Body of pancreas (tissue), 4 donors: ENCODE results near the gene RTP4. TPM values are rescaled to one million over a fixed set of nuclear protein-coding genes. Genes with fewer than 3 reads are reported as not detected.

Source experiments
- ATAC-seq: fragments of 150-250 bp; one replicate; pipeline ENCODE4 v1.9.1; 2016
- DNase-seq, 4 donors: peaks; one replicate each; pipeline ENCODE4 v3.0.0-alpha.2; 2019
- H3K27ac ChIP-seq, 4 donors: fragments of 200-600 bp; sonication (generic); 1 replicate in 3 of 4; 2 replicates in 1 of 4; pipeline versions ENCODE4 v1.5.1 to v1.6.1; 2016 to 2019; ENCODE audit warnings: mild to moderate bottlenecking in 1 of 4, mixed read lengths in 1 of 4, moderate library complexity in 1 of 4
- H3K27me3 ChIP-seq, 2 donors: fragments of 200-600 bp; sonication (generic); one replicate each; pipeline ENCODE4 v1.6.0; 2016; ENCODE audit warnings: mild to moderate bottlenecking in 1 of 2
- H3K36me3 ChIP-seq, 2 donors: fragments of 200-600 bp; sonication (generic); replicated peaks in 1 of 2; 2 replicates each; pipeline ENCODE4 v1.5.1; 2016; ENCODE audit warnings: low read depth in 2 of 2; ENCODE audit not compliant: insufficient read depth in 1 of 2
- H3K4me1 ChIP-seq: fragments of 200-600 bp; sonication (generic); one replicate; pipeline ENCODE4 v1.6.0; 2016
- H3K4me3 ChIP-seq, 2 donors: fragments of 200-600 bp; sonication (generic); 1 replicate in 1 of 2; 2 replicates in 1 of 2; pipeline ENCODE4 v1.5.1; 2016 to 2019
- H3K9me3 ChIP-seq, 3 donors: fragments of 200-600 bp; sonication (generic); 1 replicate in 2 of 3; 2 replicates in 1 of 3; pipeline ENCODE4 v1.5.1; 2016
- POLR2A ChIP-seq, 3 donors: fragments of 450-650 bp; IDR thresholded peaks; one replicate each; pipeline ENCODE4 v1.6.1; 2016; ENCODE audit warnings: antibody characterized with exemption in 3 of 3, mild to moderate bottlenecking in 2 of 3
- WGBS, 2 donors: methylation state at CpG; one replicate each; pipeline ENCODE4 v1.1.5; 2017; 5-methylcytosine and 5-hydroxymethylcytosine counted together
- intact Hi-C: fragments of 100-400 bp; cut with DNase I; formaldehyde crosslinking; loops from one replicate; pipeline ENCODE4 v1.15.1; 2023
- total RNA-seq, 2 donors: library from RNA; depleted of rRNA; stranded (reverse); fragments of >200 nt; gene quantifications; one replicate each; pipeline ENCODE4 v1.1.0, GENCODE V29; 2016
- TF ChIP-seq, protein P1 (sequence below), 7 experiments: fragments of 450-650 bp in 4 of 7; fragments of 200-600 bp in 3 of 7; sonication (generic) in 3 of 7; IDR thresholded peaks; one replicate each; pipeline ENCODE4 v1.5.1; 2016 to 2019; ENCODE audit warnings: antibody characterized with exemption in 7 of 7

The RTP4 gene
- total RNA-seq, 2 donors from 2014 or later, result 2.0 to 3.6 TPM

DNA sequence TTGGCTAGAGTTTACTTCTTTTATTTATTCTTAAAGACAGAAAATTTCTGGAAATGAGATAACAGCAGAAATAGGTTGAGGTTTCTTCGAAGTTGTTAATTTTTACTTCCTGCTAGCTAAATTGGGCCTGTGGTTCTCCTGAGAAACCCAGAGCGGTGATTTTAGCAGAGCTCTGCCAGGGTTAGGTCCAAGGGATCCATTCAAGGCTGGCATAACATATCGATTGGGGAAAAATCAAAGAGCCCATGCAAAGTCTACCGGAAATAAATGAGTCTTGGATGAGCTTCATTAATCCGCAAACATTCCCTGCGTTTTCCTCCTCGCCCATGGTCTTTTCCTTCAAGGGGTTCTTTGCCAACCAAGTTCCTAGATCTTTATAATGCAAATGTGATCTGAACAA, 45.9 kb upstream of the RTP4 start:
- intact Hi-C loops, result loop anchor here (10.0 kb wide), 1 partner anchor 393 kb away; no protein-coding TSS in a partner anchor
- Histone ChIP-seq H3K36me3 (no peaks in the 10 kb centered on the region), H3K27me3 (no peaks in the 10 kb centered on the region), H3K4me3 (no peak overlapping the region), H3K27ac (no peak overlapping the region), H3K4me1 (peaks cover 7% of the 10 kb centered on the region), H3K9me3 (no peaks in the 10 kb centered on the region)
- WGBS, 2 donors, result 55 to 63% methylated on average over 7 of the region's 7 CpGs
- TF ChIP-seq, protein P1, sequence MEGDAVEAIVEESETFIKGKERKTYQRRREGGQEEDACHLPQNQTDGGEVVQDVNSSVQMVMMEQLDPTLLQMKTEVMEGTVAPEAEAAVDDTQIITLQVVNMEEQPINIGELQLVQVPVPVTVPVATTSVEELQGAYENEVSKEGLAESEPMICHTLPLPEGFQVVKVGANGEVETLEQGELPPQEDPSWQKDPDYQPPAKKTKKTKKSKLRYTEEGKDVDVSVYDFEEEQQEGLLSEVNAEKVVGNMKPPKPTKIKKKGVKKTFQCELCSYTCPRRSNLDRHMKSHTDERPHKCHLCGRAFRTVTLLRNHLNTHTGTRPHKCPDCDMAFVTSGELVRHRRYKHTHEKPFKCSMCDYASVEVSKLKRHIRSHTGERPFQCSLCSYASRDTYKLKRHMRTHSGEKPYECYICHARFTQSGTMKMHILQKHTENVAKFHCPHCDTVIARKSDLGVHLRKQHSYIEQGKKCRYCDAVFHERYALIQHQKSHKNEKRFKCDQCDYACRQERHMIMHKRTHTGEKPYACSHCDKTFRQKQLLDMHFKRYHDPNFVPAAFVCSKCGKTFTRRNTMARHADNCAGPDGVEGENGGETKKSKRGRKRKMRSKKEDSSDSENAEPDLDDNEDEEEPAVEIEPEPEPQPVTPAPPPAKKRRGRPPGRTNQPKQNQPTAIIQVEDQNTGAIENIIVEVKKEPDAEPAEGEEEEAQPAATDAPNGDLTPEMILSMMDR (IDR thresholded peaks at IDR 0.05), result no peak
- no peak for TF ChIP-seq POLR2A (IDR thresholded peaks at IDR 0.05)
- DNase-seq (no peak), ATAC-seq (no peak)

DNA sequence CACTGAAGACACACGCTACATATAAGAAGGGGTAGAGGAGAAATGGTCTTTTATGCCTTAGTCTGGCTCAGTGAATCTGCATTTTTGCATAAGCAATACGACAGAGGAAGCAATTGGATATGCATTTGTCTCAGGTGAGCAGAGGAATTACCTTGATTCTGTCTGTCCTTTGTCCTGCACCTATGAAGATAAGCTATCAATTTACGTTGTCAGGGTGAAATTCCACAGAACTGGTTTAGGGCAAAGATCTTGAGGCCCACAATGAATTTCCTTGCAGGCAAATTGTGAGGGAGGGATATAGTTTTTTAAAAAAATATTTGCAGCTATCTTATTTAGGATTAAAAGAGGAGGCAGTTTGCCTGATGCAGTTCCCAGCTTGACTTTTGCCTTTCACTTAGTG, 45.1 kb upstream of the RTP4 start:
- WGBS, 2 donors, result 42 to 46% methylated on average over 3 of the region's 3 CpGs
- Histone ChIP-seq H3K4me1 (peaks cover 7% of the 10 kb centered on the region), H3K9me3 (no peaks in the 10 kb centered on the region), H3K36me3 (no peaks in the 10 kb centered on the region), H3K27me3 (no peaks in the 10 kb centered on the region), H3K4me3 (no peak overlapping the region), H3K27ac (no peak overlapping the region)
- TF ChIP-seq, protein P1 (IDR thresholded peaks at IDR 0.05), result no peak
- no peak for TF ChIP-seq POLR2A (IDR thresholded peaks at IDR 0.05)
- DNase-seq (no peak), ATAC-seq (no peak)
- intact Hi-C loops, result loop anchor here (10.0 kb wide), 1 partner anchor 392 kb away; no protein-coding TSS in a partner anchor

DNA sequence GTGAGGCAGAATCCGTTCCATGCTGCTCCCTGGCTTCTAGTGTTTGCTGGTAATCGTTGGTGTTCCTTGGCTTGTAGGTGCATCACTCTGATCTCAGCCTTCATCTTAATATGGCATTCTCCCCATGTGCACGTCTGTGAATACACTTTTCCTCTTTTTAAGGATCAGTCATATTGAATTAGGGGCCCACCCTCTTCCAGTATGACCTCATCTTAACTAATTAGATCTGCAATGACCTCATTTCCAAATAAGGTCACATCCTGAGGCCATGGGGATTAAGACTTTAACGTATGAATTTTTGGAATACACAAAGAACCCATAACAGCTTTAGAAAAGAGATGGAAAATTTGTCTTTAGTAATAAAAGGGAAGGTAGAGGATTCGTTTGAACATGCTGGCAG, 42.6 kb upstream of the RTP4 start:
- Histone ChIP-seq H3K4me3 (no peak overlapping the region), H3K27me3 (no peaks in the 10 kb centered on the region), H3K9me3 (no peaks in the 10 kb centered on the region), H3K27ac (no peak overlapping the region), H3K4me1 (no peaks in the 10 kb centered on the region), H3K36me3 (no peaks in the 10 kb centered on the region)
- DNase-seq (no peak), ATAC-seq (no peak)
- 45 to 47% methylated on average over 5 of the region's 5 CpGs for WGBS, 2 donors
- TF ChIP-seq POLR2A (IDR thresholded peaks at IDR 0.05), result no peak
- TF ChIP-seq, protein P1 (IDR thresholded peaks at IDR 0.05), result no peak
- intact Hi-C loops, result loop anchor here (10.0 kb wide), 1 partner anchor 389 kb away; no protein-coding TSS in a partner anchor

DNA sequence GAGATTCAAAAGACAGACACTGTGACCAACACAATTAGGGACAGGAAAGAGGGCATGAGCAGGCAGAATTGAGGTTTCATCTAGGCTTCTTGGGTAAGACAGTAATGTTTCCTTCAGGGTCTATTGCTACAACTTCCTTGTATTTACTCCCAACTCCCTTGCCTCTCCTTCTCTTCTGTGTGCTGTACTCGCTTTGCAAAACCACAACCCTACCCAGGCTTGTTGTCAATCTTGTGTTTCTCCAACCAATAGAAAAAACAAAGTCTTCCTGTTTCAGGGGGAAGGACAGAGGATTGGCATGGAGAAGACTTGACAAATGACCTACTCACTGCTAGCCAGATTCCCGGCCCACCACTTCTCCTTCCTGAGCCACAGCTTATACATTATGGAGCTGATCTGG, 40.3 kb upstream of the RTP4 start:
- H3K36me3 ChIP-seq, result no peaks in the 10 kb centered on the region
- H3K4me3 ChIP-seq, result no peak overlapping the region
- H3K27ac ChIP-seq, result no peak overlapping the region
- H3K4me1 ChIP-seq, result no peaks in the 10 kb centered on the region
- 77 to 79% methylated on average over 2 of the region's 2 CpGs for WGBS, 2 donors
- intact Hi-C loops, result loop anchor here (10.0 kb wide), 1 partner anchor 387 kb away; no protein-coding TSS in a partner anchor
- DNase-seq (no peak), ATAC-seq (no peak)
- no peak for TF ChIP-seq POLR2A (IDR thresholded peaks at IDR 0.05)
- H3K9me3 ChIP-seq, result no peaks in the 10 kb centered on the region
- H3K27me3 ChIP-seq, result no peaks in the 10 kb centered on the region

DNA sequence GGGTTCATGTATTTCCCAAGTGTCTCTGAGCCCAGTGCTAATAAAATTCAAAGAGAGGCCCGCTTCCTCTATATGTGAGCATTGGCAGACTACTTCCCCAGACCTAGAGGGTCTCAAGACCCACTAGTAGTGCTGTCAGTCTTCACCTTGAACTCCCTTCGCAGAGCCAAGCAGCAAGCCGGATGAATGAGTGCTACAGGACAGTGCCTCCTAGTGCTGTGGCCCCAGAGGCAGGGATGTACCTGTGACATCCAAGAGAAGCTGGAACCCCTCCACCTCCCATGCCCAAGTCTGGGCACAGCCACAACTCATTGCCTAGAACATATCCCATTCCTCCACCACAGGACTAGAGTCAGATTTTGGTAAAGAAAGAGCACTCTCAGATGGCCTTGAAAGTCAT, 39.5 kb upstream of the RTP4 start:
- no peak for DNase-seq
- TF ChIP-seq, protein P1 (IDR thresholded peaks at IDR 0.05), result no peak
- TF ChIP-seq POLR2A (IDR thresholded peaks at IDR 0.05), result no peak
- no peak overlapping the region for H3K4me3 ChIP-seq
- no peaks in the 10 kb centered on the region for H3K36me3 ChIP-seq
- intact Hi-C loops, result loop anchor here (10.0 kb wide), 1 partner anchor 386 kb away; no protein-coding TSS in a partner anchor
- 79 to 84% methylated on average over 3 of the region's 3 CpGs for WGBS, 2 donors
- H3K9me3 ChIP-seq, result no peaks in the 10 kb centered on the region
- no peaks in the 10 kb centered on the region for H3K27me3 ChIP-seq
- no peaks in the 10 kb centered on the region for H3K4me1 ChIP-seq
- H3K27ac ChIP-seq, result no peak overlapping the region
- no peak for ATAC-seq
